Measurements from ENCODE around the gene SQOR. TPM values are rescaled to one million over a fixed set of nuclear protein-coding genes. Genes with fewer than 3 reads are reported as not detected.
A peak's percentile ranks its signal among the peaks of the same experiment; 100 is the strongest.
"Not testable (repeated sequence)": the region's sequence is repeated elsewhere in the genome, so short reads cannot be mapped to it uniquely, and the experiment has no call there.

Gene SQOR
- total RNA-seq, 2 donors from 2014 or later, result 29.4 to 83.8 TPM

GRCh38 chr15:45647828-45648227 lies 13.0 kb downstream of the SQOR start:
- no peaks in the 10 kb centered on the region for H3K27me3 ChIP-seq (replicated peaks; ENCODE audit: insufficient read depth)
- H3K4me3 ChIP-seq, result no peak overlapping the region
- H3K9me3 ChIP-seq, result no peaks in the 10 kb centered on the region
- TF ChIP-seq POLR2AphosphoS5 (IDR thresholded peaks at IDR 0.05), result no peak
- no peak for TF ChIP-seq CTCF (IDR thresholded peaks at IDR 0.05)
- TF ChIP-seq POLR2A (IDR thresholded peaks at IDR 0.05), result no peak
- H3K4me1 ChIP-seq (replicated peaks), result no peaks in the 10 kb centered on the region
- 98% methylated on average over 6 of the region's 6 CpGs for WGBS
- no peak overlapping the region for H3K27ac ChIP-seq
- intact Hi-C loops (cut with DNase I), result no loop called here
- no peak for DNase-seq (ENCODE audit: low spot score)
- H3K36me3 ChIP-seq, result no peaks in the 10 kb centered on the region

GRCh38 chr15:45648521-45649200 lies 13.8 kb downstream of the SQOR start:
- no peak for TF ChIP-seq CTCF (IDR thresholded peaks at IDR 0.05)
- TF ChIP-seq POLR2AphosphoS5 (IDR thresholded peaks at IDR 0.05), result peak; percentile 20
- no peak for TF ChIP-seq POLR2A (IDR thresholded peaks at IDR 0.05)
- Histone ChIP-seq H3K36me3 (no peaks in the 10 kb centered on the region), H3K4me1 (replicated peaks) (no peaks in the 10 kb centered on the region), H3K4me3 (no peak overlapping the region), H3K27ac (no peak overlapping the region), H3K9me3 (no peaks in the 10 kb centered on the region), H3K27me3 (replicated peaks; ENCODE audit: insufficient read depth) (no peaks in the 10 kb centered on the region)
- no peak for DNase-seq (ENCODE audit: low spot score)
- WGBS, result 83% methylated on average over 4 of the region's 4 CpGs
- intact Hi-C loops (cut with DNase I), result no loop called here

- H3K4me1 ChIP-seq (replicated peaks); H3K36me3 ChIP-seq; intact Hi-C loops (cut with DNase I); DNase-seq (ENCODE audit: low spot score); H3K4me3 ChIP-seq; H3K27me3 ChIP-seq (replicated peaks; ENCODE audit: insufficient read depth); H3K27ac ChIP-seq; H3K9me3 ChIP-seq: not testable (repeated sequence)
- WGBS, result 74% methylated on average over 11 of the region's 11 CpGs
Observed at GRCh38 chr15:45650007-45650406, 15.2 kb downstream of the SQOR start.

- WGBS, result 98% methylated on average over 23 of the region's 35 CpGs
- H3K27me3 ChIP-seq (replicated peaks; ENCODE audit: insufficient read depth), result no peaks in the 10 kb centered on the region
- no peak overlapping the region for H3K27ac ChIP-seq
- intact Hi-C loops (cut with DNase I), result no loop called here
- no peaks in the 10 kb centered on the region for H3K4me1 ChIP-seq (replicated peaks)
- H3K4me3 ChIP-seq, result no peak overlapping the region
- H3K9me3 ChIP-seq, result no peaks in the 10 kb centered on the region
- no peak for DNase-seq (ENCODE audit: low spot score)
- H3K36me3 ChIP-seq, result no peaks in the 10 kb centered on the region
- TF ChIP-seq POLR2A (IDR thresholded peaks at IDR 0.05) (no peak), POLR2AphosphoS5 (IDR thresholded peaks at IDR 0.05) (no peak), CTCF (IDR thresholded peaks at IDR 0.05) (no peak)
Observed at GRCh38 chr15:45650889-45651525, 16.2 kb downstream of the SQOR start.

- Histone ChIP-seq H3K4me1 (replicated peaks) (peaks cover 5% of the 10 kb centered on the region), H3K27me3 (replicated peaks; ENCODE audit: insufficient read depth) (no peaks in the 10 kb centered on the region), H3K36me3 (no peaks in the 10 kb centered on the region), H3K9me3 (no peaks in the 10 kb centered on the region), H3K27ac (no peak overlapping the region), H3K4me3 (no peak overlapping the region)
- DNase-seq (ENCODE audit: low spot score), result no peak
- WGBS, result 81% methylated on average over 3 of the region's 3 CpGs
- TF ChIP-seq POLR2A (IDR thresholded peaks at IDR 0.05) (no peak), POLR2AphosphoS5 (IDR thresholded peaks at IDR 0.05) (no peak), CTCF (IDR thresholded peaks at IDR 0.05) (no peak)
- intact Hi-C loops (cut with DNase I), result no loop called here
Observed at GRCh38 chr15:45653702-45654424, 19.0 kb downstream of the SQOR start.
